ENCODE measurements around the gene HDGFL1. TPM values are rescaled to one million over a fixed set of nuclear protein-coding genes. Genes with fewer than 3 reads are reported as not detected.

The HDGFL1 gene
- total RNA-seq (2021) (not detected in 2 replicates), Bru-seq, nascent RNA (percentile 11 among the genes with signal in this experiment), BruChase-seq, experiment 1, labeled RNA remaining after a 2-hour chase (not detected), BruChase-seq, experiment 2, labeled RNA remaining after a 6-hour chase (not detected)
- long read RNA-seq, result 0 reads

DNA sequence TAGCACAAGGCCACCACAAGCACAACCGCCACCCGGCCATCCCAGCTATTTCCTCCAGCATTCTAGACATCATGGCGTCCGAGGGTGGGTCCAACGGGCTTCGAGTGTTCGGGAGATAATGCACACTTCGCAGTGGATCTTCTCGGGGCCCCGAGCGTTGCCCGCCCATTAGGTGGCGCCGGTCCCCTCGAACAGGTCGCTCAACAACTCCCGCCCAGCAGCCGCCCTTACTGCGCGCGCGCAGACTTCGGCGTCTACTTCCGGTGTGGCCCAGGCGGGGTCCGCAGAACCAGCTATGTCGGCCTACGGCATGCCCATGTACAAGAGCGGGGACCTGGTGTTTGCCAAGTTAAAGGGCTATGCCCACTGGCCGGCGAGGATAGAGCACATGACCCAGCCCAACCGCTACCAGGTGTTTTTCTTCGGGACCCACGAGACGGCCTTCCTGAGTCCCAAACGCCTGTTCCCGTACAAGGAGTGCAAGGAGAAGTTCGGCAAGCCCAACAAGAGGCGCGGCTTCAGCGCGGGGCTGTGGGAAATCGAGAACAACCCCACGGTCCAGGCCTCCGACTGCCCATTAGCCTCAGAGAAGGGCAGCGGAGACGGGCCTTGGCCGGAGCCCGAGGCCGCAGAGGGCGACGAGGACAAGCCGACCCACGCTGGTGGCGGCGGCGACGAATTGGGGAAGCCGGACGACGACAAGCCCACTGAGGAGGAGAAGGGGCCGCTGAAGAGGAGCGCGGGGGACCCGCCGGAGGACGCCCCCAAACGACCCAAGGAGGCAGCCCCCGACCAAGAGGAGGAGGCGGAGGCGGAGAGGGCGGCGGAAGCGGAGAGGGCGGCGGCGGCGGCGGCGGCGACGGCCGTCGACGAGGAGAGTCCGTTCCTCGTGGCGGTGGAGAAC is at the start of gene HDGFL1:
HDGFL1 (plus strand) TSS at position 286 of the 904 bp plus-strand sequence; CDS start at position 296, 10 bp downstream.
- BruUV-seq (replicated peaks), result no TSS peak
- H3K9me3 ChIP-seq (ENCODE audit: low read depth, low read length, poor library complexity, severe bottlenecking), result no peaks in the 10 kb centered on the region
- intact Hi-C loops (cut with micrococcal nuclease; ENCODE audit: unreplicated experiment), result no loop called here
- no peaks in the 10 kb centered on the region for H3K4me1 ChIP-seq (ENCODE audit: insufficient read depth, low read length, poor library complexity, severe bottlenecking)
- ChIA-PET CTCF (no interaction called here), POLR2A (ENCODE audit: low non-redundant PET) (no interaction called here)
- peaks cover 10% of the 10 kb centered on the region for H3K27me3 ChIP-seq (replicated peaks; ENCODE audit: insufficient read depth, low read depth, low read length, poor library complexity)
- TF ChIP-seq EZH2 (IDR thresholded peaks at IDR 0.05; ENCODE audit: borderline replicate concordance, low read depth, low read length, poor library complexity, severe bottlenecking), result no peak
- TF ChIP-seq, protein P1, sequence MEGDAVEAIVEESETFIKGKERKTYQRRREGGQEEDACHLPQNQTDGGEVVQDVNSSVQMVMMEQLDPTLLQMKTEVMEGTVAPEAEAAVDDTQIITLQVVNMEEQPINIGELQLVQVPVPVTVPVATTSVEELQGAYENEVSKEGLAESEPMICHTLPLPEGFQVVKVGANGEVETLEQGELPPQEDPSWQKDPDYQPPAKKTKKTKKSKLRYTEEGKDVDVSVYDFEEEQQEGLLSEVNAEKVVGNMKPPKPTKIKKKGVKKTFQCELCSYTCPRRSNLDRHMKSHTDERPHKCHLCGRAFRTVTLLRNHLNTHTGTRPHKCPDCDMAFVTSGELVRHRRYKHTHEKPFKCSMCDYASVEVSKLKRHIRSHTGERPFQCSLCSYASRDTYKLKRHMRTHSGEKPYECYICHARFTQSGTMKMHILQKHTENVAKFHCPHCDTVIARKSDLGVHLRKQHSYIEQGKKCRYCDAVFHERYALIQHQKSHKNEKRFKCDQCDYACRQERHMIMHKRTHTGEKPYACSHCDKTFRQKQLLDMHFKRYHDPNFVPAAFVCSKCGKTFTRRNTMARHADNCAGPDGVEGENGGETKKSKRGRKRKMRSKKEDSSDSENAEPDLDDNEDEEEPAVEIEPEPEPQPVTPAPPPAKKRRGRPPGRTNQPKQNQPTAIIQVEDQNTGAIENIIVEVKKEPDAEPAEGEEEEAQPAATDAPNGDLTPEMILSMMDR (conservative IDR thresholded peaks at IDR 0.05; ENCODE audit: low read depth, low read length), result no peak
- H3K36me3 ChIP-seq (ENCODE audit: insufficient read depth, low read length, poor library complexity, severe bottlenecking), result no peaks in the 10 kb centered on the region
- DNase-seq (ENCODE audit: low spot score), result no peak
- no peak within 1 kb of the TSS for H3K27ac ChIP-seq (ENCODE audit: low read depth, low read length, poor library complexity, severe bottlenecking)
- no peak within 1 kb of the TSS for H3K4me3 ChIP-seq (ENCODE audit: low read depth, low read length, poor library complexity, severe bottlenecking)

DNA sequence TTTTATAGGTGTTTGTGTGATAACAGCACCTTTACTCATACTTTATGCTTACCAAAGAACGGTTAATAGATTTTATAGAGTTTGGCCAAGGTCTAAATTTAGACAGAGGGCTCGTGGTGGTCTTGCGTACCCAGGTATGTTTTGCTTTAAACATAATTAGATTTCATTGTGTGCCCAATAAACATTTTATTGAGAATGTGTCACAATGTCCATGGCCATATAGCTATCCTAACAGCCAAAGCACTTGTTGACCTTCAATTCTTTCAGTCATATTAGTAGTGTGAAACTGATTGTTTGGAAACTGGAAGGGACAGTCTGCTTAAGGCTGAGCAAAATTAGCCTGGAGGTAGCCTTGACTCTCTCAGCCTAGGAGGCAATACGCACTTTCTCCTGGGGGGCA is 48.3 kb upstream of the HDGFL1 start:
- no TSS peak for BruUV-seq (replicated peaks)
- CTCF ChIA-PET, result no interaction called here

DNA sequence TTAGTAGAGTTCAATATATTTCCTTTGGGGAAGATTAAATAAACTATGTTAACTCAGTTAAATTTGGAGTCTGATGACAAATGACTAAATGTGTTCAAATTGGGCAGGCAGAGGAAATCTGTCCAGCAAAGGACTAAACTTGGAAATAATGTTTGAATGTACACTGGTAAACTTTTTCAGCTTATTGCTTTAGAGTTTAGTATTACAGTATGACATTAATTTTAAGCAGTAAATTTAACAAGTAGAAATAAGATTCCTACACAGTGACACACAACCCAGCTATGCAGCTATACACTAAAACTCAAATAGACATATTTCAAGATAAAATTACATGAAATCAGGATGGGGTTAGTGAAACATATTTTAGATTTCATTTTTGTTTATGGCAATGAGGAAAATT is 42.6 kb upstream of the HDGFL1 start:
- Histone ChIP-seq H3K36me3 (ENCODE audit: insufficient read depth, low read length, poor library complexity, severe bottlenecking) (no peaks in the 10 kb centered on the region), H3K9me3 (ENCODE audit: low read depth, low read length, poor library complexity, severe bottlenecking) (no peaks in the 10 kb centered on the region), H3K27me3 (replicated peaks; ENCODE audit: insufficient read depth, low read depth, low read length, poor library complexity) (no peaks in the 10 kb centered on the region), H3K4me1 (ENCODE audit: insufficient read depth, low read length, poor library complexity, severe bottlenecking) (no peaks in the 10 kb centered on the region), H3K27ac (ENCODE audit: low read depth, low read length, poor library complexity, severe bottlenecking) (no peak overlapping the region), H3K4me3 (ENCODE audit: low read depth, low read length, poor library complexity, severe bottlenecking) (no peak overlapping the region)
- DNase-seq (ENCODE audit: low spot score), result no peak
- CTCF ChIA-PET, result interaction anchor here (0.6 kb wide), 1 partner anchor 999 kb away, joined by 12 read pairs; no protein-coding TSS in a partner anchor
- intact Hi-C loops (cut with micrococcal nuclease; ENCODE audit: unreplicated experiment), result no loop called here
- no peak for TF ChIP-seq EZH2 (IDR thresholded peaks at IDR 0.05; ENCODE audit: borderline replicate concordance, low read depth, low read length, poor library complexity, severe bottlenecking)
- TF ChIP-seq, protein P1 (conservative IDR thresholded peaks at IDR 0.05; ENCODE audit: low read depth, low read length), result no peak
- POLR2A ChIA-PET (ENCODE audit: low non-redundant PET), result no interaction called here
- no TSS peak for BruUV-seq (replicated peaks)

More for the DNA sequence above, 48.3 kb upstream of the HDGFL1 start:
- no peak for DNase-seq (ENCODE audit: low spot score)
- no peaks in the 10 kb centered on the region for H3K36me3 ChIP-seq (ENCODE audit: insufficient read depth, low read length, poor library complexity, severe bottlenecking)
- TF ChIP-seq, protein P1 (conservative IDR thresholded peaks at IDR 0.05; ENCODE audit: low read depth, low read length), result no peak
- H3K27ac ChIP-seq (ENCODE audit: low read depth, low read length, poor library complexity, severe bottlenecking), result no peak overlapping the region
- H3K9me3 ChIP-seq (ENCODE audit: low read depth, low read length, poor library complexity, severe bottlenecking), result no peaks in the 10 kb centered on the region
- H3K27me3 ChIP-seq (replicated peaks; ENCODE audit: insufficient read depth, low read depth, low read length, poor library complexity), result no peaks in the 10 kb centered on the region
- H3K4me1 ChIP-seq (ENCODE audit: insufficient read depth, low read length, poor library complexity, severe bottlenecking), result no peaks in the 10 kb centered on the region
- POLR2A ChIA-PET (ENCODE audit: low non-redundant PET), result no interaction called here
- no peak overlapping the region for H3K4me3 ChIP-seq (ENCODE audit: low read depth, low read length, poor library complexity, severe bottlenecking)
- intact Hi-C loops (cut with micrococcal nuclease; ENCODE audit: unreplicated experiment), result no loop called here

Data from A673 (cell line).